DOHH2 (cell line): ENCODE measurements around the gene MRTFB.
"Not testable (repeated sequence)": the region's sequence is repeated elsewhere in the genome, so short reads cannot be mapped to it uniquely, and the experiment has no call there.

Source experiments
- H3F3A ChIP-seq: fragments of 200-600 bp; sonication (generic), shearing (Covaris generic); 2 replicates; pipeline ENCODE4 v1.6.0; 2016; ENCODE audit warnings: antibody characterized with exemption, mild to moderate bottlenecking; ENCODE audit not compliant: control insufficient read depth, insufficient read depth
- H3K27ac ChIP-seq: fragments of 200-600 bp; sonication (generic); 2 replicates; pipeline ENCODE4 v1.5.1; 2014; ENCODE audit warnings: low read depth, mild to moderate bottlenecking, low read length, moderate library complexity
- H3K27me3 ChIP-seq: fragments of 200-600 bp; sonication (generic); 2 replicates; pipeline ENCODE4 v1.6.1; 2014; ENCODE audit warnings: mild to moderate bottlenecking, low read length, mixed read lengths; ENCODE audit not compliant: control insufficient read depth
- H3K36me3 ChIP-seq: fragments of 200-600 bp; sonication (generic); 2 replicates; pipeline ENCODE4 v1.6.1; 2014; ENCODE audit warnings: mild to moderate bottlenecking, low read length, moderate library complexity, mixed read lengths; ENCODE audit not compliant: control insufficient read depth
- H3K4me1 ChIP-seq: fragments of 200-600 bp; sonication (generic); 2 replicates; pipeline ENCODE4 v1.6.1; 2014; ENCODE audit warnings: mild to moderate bottlenecking, low read length, mixed read lengths; ENCODE audit not compliant: control insufficient read depth
- H3K4me2 ChIP-seq: fragments of 200-600 bp; sonication (generic); 2 replicates; pipeline ENCODE4 v1.6.0; 2014; ENCODE audit warnings: mild to moderate bottlenecking, low read length, moderate library complexity
- H3K4me3 ChIP-seq: fragments of 200-600 bp; sonication (generic); 2 replicates; pipeline ENCODE4 v1.5.1; 2014; ENCODE audit warnings: mild to moderate bottlenecking, low read length, mixed read lengths
- H3K79me2 ChIP-seq: fragments of 200-600 bp; sonication (generic); 2 replicates; pipeline ENCODE4 v1.6.1; 2014; ENCODE audit warnings: mild to moderate bottlenecking, low read length, mixed read lengths; ENCODE audit not compliant: control insufficient read depth
- H3K9me2 ChIP-seq: fragments of 200-600 bp; sonication (generic); replicated peaks from 2 replicates; pipeline ENCODE4 v1.6.1; 2014; ENCODE audit warnings: mild to moderate bottlenecking, low read length, mixed read lengths; ENCODE audit not compliant: control insufficient read depth
- H3K9me3 ChIP-seq: fragments of 200-600 bp; sonication (generic); 2 replicates; pipeline ENCODE4 v1.6.1; 2014; ENCODE audit warnings: antibody characterized with exemption, low read length, mixed read lengths; ENCODE audit not compliant: control insufficient read depth, insufficient read depth
- H4K20me1 ChIP-seq: fragments of 200-600 bp; sonication (generic); 2 replicates; pipeline ENCODE4 v1.6.0; 2014; ENCODE audit warnings: low read depth, mild to moderate bottlenecking, antibody characterized with exemption, low read length, moderate library complexity; ENCODE audit not compliant: control insufficient read depth, insufficient read depth
- EZH2phosphoT487 ChIP-seq: fragments of 200-600 bp; sonication (generic); IDR thresholded peaks from 2 replicates; pipeline ENCODE4 v1.6.1; 2017; ENCODE audit warnings: borderline replicate concordance, mild to moderate bottlenecking, antibody characterized with exemption, low read length, moderate library complexity, mixed read lengths
- TF ChIP-seq, protein P1 (sequence below): fragments of 200-600 bp; sonication (generic); IDR thresholded peaks from one replicate; pipeline ENCODE4 v1.5.1; 2014; ENCODE audit warnings: antibody characterized with exemption, mild to moderate bottlenecking, low read depth, low read length; ENCODE audit not compliant: poor library complexity, severe bottlenecking

MRTFB gene

DNA sequence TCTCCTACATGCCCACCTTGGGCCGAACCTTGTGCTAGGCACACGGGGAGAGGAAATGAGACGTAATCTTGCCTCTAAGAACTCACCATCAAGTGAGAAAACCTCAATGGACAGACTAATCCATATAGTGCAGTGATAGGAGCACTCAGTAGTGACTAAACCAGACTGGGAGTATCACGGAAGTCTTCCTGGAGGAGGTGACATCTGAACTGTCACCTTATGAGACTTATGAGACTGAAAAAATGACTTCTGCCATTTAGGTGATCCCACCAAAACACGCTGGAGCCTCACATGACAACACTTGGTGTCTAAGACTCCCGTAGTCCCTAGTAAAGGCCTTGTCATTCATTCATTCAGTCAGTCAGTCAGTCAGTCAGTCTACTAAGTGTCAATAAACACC lies 27.3 kb upstream of the MRTFB start:
- Histone ChIP-seq H3K4me3 (no peak overlapping the region), H3K4me1 (no peaks in the 10 kb centered on the region), H3K9me2 (no peaks in the 10 kb centered on the region), H3K4me2 (no peak overlapping the region), H3K27me3 (0 out of 2 replicates have a peak, but pooled peaks cover 5% of the 10 kb centered on the region), H3F3A (no peaks in the 10 kb centered on the region), H3K27ac (no peak overlapping the region), H3K79me2 (no peaks in the 10 kb centered on the region), H3K9me3 (no peaks in the 10 kb centered on the region; the same call in 1 of the 2 replicates), H3K36me3 (no peaks in the 10 kb centered on the region), H4K20me1 (no peaks in the 10 kb centered on the region)
- no peak for TF ChIP-seq EZH2phosphoT487
- TF ChIP-seq, protein P1, sequence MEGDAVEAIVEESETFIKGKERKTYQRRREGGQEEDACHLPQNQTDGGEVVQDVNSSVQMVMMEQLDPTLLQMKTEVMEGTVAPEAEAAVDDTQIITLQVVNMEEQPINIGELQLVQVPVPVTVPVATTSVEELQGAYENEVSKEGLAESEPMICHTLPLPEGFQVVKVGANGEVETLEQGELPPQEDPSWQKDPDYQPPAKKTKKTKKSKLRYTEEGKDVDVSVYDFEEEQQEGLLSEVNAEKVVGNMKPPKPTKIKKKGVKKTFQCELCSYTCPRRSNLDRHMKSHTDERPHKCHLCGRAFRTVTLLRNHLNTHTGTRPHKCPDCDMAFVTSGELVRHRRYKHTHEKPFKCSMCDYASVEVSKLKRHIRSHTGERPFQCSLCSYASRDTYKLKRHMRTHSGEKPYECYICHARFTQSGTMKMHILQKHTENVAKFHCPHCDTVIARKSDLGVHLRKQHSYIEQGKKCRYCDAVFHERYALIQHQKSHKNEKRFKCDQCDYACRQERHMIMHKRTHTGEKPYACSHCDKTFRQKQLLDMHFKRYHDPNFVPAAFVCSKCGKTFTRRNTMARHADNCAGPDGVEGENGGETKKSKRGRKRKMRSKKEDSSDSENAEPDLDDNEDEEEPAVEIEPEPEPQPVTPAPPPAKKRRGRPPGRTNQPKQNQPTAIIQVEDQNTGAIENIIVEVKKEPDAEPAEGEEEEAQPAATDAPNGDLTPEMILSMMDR = no peak

DNA sequence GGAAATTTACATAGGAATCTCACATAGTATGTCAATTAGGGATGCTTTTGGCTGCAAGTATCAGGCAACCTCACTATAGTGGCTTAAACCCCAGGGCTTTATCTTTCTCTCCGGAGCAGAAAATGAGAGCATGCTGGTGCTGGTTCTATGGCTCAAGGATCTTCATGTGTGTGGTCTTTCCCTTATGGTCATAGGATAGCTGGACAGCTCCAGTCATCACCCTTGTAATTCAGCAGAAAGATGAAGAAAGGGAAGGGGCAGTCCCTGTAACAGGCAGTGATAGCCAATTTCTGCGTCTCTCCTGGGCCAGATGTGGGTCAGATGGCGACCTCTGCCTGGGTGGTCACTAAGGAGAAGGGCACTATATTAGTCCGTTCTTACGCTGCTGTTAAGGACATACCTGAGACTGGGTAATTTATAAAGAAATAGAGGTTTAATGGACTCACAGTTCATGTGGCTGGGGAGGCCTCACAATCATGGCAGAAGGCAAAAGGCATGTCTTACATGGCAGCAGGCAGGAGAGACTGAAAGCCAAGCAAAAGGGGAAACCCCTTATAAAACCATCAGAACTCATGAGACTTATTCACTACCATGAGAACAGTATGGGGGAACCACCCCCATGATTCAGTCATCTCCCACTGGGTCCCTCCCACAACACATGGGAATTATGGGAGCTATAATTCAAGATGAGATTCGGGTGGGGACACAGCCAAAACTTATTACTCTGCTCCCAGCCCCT lies 23.8 kb upstream of the MRTFB start:
- H4K20me1 ChIP-seq, H3K27ac ChIP-seq, H3K9me2 ChIP-seq: not testable (repeated sequence)

DNA sequence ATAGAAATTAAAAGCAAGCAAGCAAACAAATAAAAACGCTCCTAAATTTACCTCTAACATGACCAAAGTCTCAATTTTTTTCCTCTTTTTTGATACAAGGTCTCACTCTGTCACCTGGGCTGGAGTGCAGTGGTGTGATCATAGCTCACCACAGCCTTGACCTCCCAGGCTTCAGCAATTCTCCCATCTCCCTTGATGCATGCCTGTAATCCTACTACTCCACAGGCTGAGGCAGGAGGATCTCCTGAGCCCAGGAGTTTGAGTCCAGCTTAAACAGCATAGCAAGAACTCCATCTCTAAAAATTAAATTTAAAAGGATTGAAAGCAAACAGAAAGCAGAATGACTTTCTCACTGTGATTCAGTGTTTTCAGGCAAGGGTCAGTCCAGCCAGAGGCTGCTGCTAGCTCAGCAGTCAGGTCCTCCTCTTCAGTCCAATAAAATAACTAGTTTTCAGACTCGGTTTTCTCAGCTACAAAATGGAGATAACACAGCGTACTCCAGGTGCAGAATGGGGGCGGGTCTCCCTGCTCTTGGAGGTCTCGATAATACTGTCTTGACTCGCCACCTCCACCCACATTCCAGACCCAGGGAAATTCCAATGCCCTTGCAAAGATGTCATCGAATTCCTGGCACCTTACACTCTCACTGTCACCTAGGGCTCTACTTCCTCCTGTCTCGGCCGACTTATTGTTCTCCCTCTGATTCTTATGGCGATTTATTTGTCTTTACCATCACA lies 20.7 kb upstream of the MRTFB start:
- Histone ChIP-seq H3K9me2 (no peaks in the 10 kb centered on the region), H3F3A (no peaks in the 10 kb centered on the region), H3K79me2 (no peaks in the 10 kb centered on the region), H3K4me1 (no peaks in the 10 kb centered on the region), H3K9me3 (no peaks in the 10 kb centered on the region; the same call in 1 of the 2 replicates), H3K4me3 (no peak overlapping the region), H3K27ac (no peak overlapping the region), H3K27me3 (peaks cover 5% of the 10 kb centered on the region; the same call in 1 of the 2 replicates), H3K4me2 (no peak overlapping the region), H3K36me3 (no peaks in the 10 kb centered on the region), H4K20me1 (no peaks in the 10 kb centered on the region)
- TF ChIP-seq, protein P1 = no peak
- no peak for TF ChIP-seq EZH2phosphoT487

More for the DNA sequence above, 23.8 kb upstream of the MRTFB start:
- not testable (repeated sequence) for H3F3A ChIP-seq, H3K36me3 ChIP-seq, H3K9me3 ChIP-seq, H3K27me3 ChIP-seq, H3K4me3 ChIP-seq, H3K4me1 ChIP-seq, H3K79me2 ChIP-seq, H3K4me2 ChIP-seq

DNA sequence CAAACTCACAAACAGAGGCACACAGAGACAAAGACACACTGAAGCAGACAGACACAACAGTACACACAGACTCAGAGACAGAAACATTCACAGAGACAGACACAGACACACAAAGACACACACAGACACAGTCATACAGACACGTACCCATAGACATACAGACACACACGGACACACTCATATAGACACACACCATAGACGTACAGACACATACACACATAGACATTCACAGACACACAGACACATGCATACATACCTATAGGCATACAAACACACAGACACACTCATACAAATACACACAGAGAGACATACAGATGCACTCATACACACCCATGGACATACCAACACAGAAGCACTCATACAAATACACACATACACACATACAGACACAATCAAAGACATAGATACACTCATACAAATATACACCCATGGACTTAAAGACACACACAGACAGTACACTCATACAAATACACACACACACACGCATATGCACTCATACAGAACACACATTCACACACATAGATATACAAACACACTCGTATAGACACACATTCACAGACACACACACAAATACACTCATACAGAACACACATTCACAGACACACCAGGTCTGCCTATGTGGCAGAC lies 19.9 kb upstream of the MRTFB start:
- H3F3A ChIP-seq = no peaks in the 10 kb centered on the region
- no peak overlapping the region for H3K4me3 ChIP-seq
- no peaks in the 10 kb centered on the region for H3K79me2 ChIP-seq
- H3K36me3 ChIP-seq = no peaks in the 10 kb centered on the region
- no peaks in the 10 kb centered on the region for H3K4me1 ChIP-seq
- H3K27me3 ChIP-seq = peaks cover 6% of the 10 kb centered on the region; the same call in 1 of the 2 replicates
- no peak overlapping the region for H3K4me2 ChIP-seq
- H3K9me3 ChIP-seq = no peaks in the 10 kb centered on the region; the same call in 1 of the 2 replicates
- H3K9me2 ChIP-seq = no peaks in the 10 kb centered on the region
- TF ChIP-seq EZH2phosphoT487 = no peak
- TF ChIP-seq, protein P1 = no peak
- no peaks in the 10 kb centered on the region for H4K20me1 ChIP-seq
- H3K27ac ChIP-seq = no peak overlapping the region
